A549 (cell line): ENCODE measurements around the gene RABAC1.

Experiments used
- CTCF ChIP-seq: fragments of >200 bp; sonication (Bioruptor Twin); formaldehyde crosslinking; IDR thresholded peaks from 3 replicates; pipeline ENCODE4 v1.5.1; 2016
- E2F6 ChIP-seq: IDR thresholded peaks from 2 replicates; pipeline ENCODE4 v1.6.1; 2012; ENCODE audit warnings: low read depth, borderline replicate concordance
- MAZ ChIP-seq: fragments of 150-350 bp; IDR thresholded peaks from 2 replicates; pipeline ENCODE4 v1.6.1; 2014; ENCODE audit warnings: antibody characterized with exemption, low read depth, low read length, borderline replicate concordance
- POLR2A ChIP-seq: IDR thresholded peaks from 2 replicates; pipeline ENCODE4 v1.6.1; 2012; ENCODE audit warnings: mild to moderate bottlenecking, low read length
- RFX5 ChIP-seq: fragments of 450-650 bp; IDR thresholded peaks from 2 replicates; pipeline ENCODE4 v1.7.1; 2014; ENCODE audit warnings: antibody characterized with exemption, mild to moderate bottlenecking, moderate library complexity
- SMC3 ChIP-seq: fragments of >200 bp; sonication (Bioruptor Twin); formaldehyde crosslinking; IDR thresholded peaks from 3 replicates; pipeline ENCODE4 v1.6.1; 2018; ENCODE audit warnings: inconsistent platforms
- SREBF2 ChIP-seq: fragments of 450-650 bp; IDR thresholded peaks from 2 replicates; pipeline ENCODE4 v1.6.1; 2014; ENCODE audit warnings: mild to moderate bottlenecking, moderate library complexity
- ZNF302 ChIP-seq: fragments of 250-450 bp; sonication (Bioruptor Pico); IDR thresholded peaks from 2 replicates; pipeline ENCODE4 v1.9.0; 2021; ENCODE audit warnings: inconsistent platforms, mild to moderate bottlenecking, moderate library complexity
- TF ChIP-seq, protein P1 (sequence below): fragments of 150-350 bp; IDR thresholded peaks from 2 replicates; pipeline ENCODE4 v1.6.1; 2014; ENCODE audit warnings: low read depth, mild to moderate bottlenecking, low read length
- TF ChIP-seq, protein P2 (sequence below): fragments of 200-600 bp; sonication (generic); IDR thresholded peaks from 2 replicates; pipeline ENCODE4 v1.6.1; 2016; ENCODE audit warnings: antibody characterized with exemption, mild to moderate bottlenecking, moderate library complexity

DNA sequence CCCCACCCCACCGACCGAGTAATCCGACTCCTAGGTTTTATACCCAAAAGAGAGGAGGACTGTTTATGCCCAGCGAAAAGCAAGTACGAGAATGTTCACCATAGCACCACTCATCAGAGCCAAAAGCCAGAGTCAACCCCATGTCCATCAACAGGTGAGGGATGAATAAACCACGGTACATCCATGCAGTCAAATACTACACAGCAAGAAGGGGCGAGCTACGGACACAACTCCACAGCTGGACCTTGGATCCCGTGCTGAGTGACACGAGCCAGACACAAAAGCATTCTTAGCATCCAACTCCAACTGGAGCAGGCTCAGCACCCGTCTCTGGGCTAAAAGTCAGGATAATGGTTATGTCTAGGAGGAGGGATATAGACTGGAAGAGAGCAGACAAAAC, 12.2 kb upstream of the RABAC1 start:
- TF ChIP-seq CTCF, result no peak
- no peak for TF ChIP-seq SREBF2
- TF ChIP-seq RFX5, result no peak
- TF ChIP-seq, protein P1, sequence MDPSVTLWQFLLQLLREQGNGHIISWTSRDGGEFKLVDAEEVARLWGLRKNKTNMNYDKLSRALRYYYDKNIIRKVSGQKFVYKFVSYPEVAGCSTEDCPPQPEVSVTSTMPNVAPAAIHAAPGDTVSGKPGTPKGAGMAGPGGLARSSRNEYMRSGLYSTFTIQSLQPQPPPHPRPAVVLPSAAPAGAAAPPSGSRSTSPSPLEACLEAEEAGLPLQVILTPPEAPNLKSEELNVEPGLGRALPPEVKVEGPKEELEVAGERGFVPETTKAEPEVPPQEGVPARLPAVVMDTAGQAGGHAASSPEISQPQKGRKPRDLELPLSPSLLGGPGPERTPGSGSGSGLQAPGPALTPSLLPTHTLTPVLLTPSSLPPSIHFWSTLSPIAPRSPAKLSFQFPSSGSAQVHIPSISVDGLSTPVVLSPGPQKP, result no peak
- no peak for TF ChIP-seq ZNF302 (CRISPR knock-in tag)
- no peak for TF ChIP-seq SMC3
- TF ChIP-seq MAZ, result no peak
- TF ChIP-seq, protein P2, sequence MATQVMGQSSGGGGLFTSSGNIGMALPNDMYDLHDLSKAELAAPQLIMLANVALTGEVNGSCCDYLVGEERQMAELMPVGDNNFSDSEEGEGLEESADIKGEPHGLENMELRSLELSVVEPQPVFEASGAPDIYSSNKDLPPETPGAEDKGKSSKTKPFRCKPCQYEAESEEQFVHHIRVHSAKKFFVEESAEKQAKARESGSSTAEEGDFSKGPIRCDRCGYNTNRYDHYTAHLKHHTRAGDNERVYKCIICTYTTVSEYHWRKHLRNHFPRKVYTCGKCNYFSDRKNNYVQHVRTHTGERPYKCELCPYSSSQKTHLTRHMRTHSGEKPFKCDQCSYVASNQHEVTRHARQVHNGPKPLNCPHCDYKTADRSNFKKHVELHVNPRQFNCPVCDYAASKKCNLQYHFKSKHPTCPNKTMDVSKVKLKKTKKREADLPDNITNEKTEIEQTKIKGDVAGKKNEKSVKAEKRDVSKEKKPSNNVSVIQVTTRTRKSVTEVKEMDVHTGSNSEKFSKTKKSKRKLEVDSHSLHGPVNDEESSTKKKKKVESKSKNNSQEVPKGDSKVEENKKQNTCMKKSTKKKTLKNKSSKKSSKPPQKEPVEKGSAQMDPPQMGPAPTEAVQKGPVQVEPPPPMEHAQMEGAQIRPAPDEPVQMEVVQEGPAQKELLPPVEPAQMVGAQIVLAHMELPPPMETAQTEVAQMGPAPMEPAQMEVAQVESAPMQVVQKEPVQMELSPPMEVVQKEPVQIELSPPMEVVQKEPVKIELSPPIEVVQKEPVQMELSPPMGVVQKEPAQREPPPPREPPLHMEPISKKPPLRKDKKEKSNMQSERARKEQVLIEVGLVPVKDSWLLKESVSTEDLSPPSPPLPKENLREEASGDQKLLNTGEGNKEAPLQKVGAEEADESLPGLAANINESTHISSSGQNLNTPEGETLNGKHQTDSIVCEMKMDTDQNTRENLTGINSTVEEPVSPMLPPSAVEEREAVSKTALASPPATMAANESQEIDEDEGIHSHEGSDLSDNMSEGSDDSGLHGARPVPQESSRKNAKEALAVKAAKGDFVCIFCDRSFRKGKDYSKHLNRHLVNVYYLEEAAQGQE, result no peak
- TF ChIP-seq POLR2A, result no peak
- TF ChIP-seq E2F6, result no peak
